GM12864 (cell line): ENCODE measurements around the gene EFHC1.

Source experiments
- DNase-seq: peaks from one replicate; pipeline ENCODE4 v3.0.0-alpha.2; 2011; ENCODE audit warnings: low read depth
- H3K4me3 ChIP-seq: 2 replicates; pipeline ENCODE4 v1.5.1; 2011; ENCODE audit warnings: mild to moderate bottlenecking, low read depth, low read length, control low read depth
- TF ChIP-seq, protein P1 (sequence below): IDR thresholded peaks from 2 replicates; pipeline ENCODE4 v1.5.1; 2011; ENCODE audit warnings: low read depth, mild to moderate bottlenecking, moderate library complexity, low read length, control low read depth, inconsistent platforms; ENCODE audit errors: missing control alignments

The EFHC1 gene

DNA sequence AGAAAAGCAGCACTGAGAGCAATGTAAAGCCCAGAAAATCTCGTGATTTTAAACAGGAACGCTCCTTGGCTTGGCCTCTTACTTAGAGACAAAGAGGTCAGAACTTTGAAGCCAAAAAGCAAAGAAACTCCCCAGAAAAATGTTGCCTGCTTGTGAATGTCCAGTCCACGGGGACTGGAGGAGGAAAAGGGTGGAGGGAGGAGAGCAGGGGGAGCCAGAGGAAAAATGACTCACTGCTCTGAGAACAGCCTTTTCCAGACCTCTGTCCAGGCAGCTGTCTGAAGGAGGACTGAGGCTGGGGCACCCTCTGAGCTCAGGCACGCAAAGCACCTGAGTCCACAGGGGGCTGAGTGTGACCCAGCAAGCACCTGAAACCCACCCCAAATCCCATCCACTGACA is 92.1 kb downstream of the EFHC1 start:
- DNase-seq = no peak
- TF ChIP-seq, protein P1, sequence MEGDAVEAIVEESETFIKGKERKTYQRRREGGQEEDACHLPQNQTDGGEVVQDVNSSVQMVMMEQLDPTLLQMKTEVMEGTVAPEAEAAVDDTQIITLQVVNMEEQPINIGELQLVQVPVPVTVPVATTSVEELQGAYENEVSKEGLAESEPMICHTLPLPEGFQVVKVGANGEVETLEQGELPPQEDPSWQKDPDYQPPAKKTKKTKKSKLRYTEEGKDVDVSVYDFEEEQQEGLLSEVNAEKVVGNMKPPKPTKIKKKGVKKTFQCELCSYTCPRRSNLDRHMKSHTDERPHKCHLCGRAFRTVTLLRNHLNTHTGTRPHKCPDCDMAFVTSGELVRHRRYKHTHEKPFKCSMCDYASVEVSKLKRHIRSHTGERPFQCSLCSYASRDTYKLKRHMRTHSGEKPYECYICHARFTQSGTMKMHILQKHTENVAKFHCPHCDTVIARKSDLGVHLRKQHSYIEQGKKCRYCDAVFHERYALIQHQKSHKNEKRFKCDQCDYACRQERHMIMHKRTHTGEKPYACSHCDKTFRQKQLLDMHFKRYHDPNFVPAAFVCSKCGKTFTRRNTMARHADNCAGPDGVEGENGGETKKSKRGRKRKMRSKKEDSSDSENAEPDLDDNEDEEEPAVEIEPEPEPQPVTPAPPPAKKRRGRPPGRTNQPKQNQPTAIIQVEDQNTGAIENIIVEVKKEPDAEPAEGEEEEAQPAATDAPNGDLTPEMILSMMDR = no peak
- H3K4me3 ChIP-seq = no peak overlapping the region

DNA sequence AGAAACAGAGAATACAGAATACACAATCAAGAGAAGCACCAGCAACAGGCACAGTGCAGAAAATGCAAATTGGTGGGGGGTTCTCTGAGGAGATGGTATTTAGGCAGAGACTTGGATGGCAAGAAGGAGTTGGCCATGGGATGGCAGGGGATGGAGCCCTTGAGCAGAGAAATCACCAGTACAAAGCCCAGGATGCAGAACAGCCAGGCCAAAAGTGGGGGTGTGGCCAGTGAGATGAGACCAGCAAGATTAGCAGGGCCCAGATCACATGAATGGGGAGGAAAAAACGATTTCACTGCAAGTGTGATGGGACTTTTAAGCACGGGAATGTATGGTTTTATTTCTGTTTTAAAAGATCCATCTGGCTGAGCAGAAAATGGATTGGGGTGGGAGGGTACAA is 93.3 kb downstream of the EFHC1 start:
- TF ChIP-seq, protein P1 = no peak
- DNase-seq = no peak

DNA sequence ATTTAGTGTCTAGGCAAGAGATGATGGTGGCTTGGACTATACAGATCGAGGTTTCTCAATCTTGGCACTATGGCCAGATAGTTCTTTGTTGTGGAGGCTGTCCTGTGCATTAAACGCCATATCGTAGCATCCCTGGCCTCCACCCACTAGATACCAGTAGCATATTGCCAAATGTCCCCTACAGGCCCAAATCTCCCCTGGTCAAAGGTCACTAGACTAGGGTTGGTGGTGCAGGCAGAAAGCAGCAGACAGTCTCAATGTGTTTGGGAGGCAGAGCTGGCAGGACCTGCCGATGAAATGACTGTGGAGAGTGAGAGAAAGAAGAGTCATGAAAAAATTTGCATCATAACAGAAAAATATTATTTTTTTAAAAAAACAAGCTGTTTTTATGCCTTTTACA is 93.8 kb downstream of the EFHC1 start:
- H3K4me3 ChIP-seq = no peak overlapping the region
- TF ChIP-seq, protein P1 = no peak

More for the DNA sequence above, 93.3 kb downstream of the EFHC1 start:
- H3K4me3 ChIP-seq = no peak overlapping the region

GRCh38 chr6:52514514-52514913 is 94.4 kb downstream of the EFHC1 start:
- TF ChIP-seq, protein P1 = no peak
- H3K4me3 ChIP-seq = no peak overlapping the region
- no peak for DNase-seq

More for the DNA sequence above, 93.8 kb downstream of the EFHC1 start:
- DNase-seq = no peak

GRCh38 chr6:52515219-52515960 is 95.2 kb downstream of the EFHC1 start:
- TF ChIP-seq, protein P1 = no peak
- DNase-seq = no peak
- no peak overlapping the region for H3K4me3 ChIP-seq

DNA sequence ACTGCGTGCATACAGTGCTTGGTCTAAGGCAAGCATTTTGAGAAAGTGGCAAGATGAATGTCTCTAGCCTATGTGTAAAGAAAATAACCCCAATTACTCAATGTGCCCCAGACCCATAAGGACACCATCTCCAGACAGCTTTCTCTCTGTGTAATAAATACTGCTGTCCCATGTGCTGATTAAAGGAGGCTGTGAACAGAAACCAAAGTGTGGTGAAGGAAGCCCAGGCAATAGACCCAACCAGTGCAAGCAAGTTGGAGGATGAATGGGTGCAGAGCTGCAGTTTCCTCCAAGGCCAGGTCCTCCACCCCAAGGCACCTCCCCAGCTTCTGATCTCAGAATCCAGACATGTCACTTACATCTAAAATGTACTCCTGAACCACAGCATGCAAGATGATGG is 96.1 kb downstream of the EFHC1 start:
- no peak for DNase-seq
- TF ChIP-seq, protein P1 = no peak
- no peak overlapping the region for H3K4me3 ChIP-seq

DNA sequence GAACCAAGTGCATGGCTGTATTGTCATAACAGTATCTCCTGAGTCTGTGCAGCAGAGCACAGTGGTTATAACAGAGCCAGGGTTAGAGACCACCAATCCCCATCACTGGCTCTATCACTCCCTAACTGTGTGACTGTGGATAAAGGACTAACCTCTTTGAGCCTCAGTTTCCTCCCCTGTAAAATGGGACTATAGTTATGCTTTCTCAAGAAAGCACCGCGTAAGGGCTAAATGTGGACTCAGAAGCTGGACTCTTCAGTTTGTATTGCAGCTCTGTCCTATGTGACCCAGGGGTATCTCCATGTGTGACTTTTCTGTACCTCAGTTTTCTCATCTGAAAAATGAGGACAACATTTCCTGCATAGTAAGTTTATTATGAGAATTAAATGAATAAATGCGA is 96.8 kb downstream of the EFHC1 start:
- TF ChIP-seq, protein P1 = no peak
- no peak for DNase-seq
- H3K4me3 ChIP-seq = no peak overlapping the region
